Measurements from ENCODE around the gene GABBR2.

GABBR2 gene

DNA sequence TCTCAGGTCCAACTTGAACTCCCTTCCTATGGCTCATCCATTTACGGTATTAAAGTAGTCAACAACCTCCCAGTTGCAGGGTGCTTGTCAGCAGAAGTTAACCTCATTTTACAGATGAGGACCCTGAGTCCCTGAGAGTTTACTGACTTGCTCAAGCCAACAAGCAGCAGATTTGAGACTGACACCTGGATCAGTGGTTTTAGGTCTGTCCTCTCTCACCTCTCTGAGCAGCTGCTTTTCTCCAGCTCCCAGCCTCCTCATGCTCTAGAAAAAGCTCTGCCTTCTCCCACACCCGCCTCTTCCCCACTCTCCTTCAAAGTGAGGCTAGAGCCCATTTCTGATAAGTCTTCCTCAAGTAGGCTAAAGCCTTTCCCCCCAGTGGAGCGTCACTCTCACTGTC, 56.4 kb downstream of the GABBR2 start:
- no peak overlapping the region for H3K4me3 Mint-ChIP-seq
- H3K27me3 Mint-ChIP-seq: peaks cover 5% of the 10 kb centered on the region

GRCh38 chr9:98647236-98647635, 61.5 kb downstream of the GABBR2 start:
- peaks cover 10% of the 10 kb centered on the region for H3K27me3 Mint-ChIP-seq

More for the DNA sequence above, 56.4 kb downstream of the GABBR2 start:
- DNase-seq (ENCODE audit: low spot score in 2 of 2) (no peak), ATAC-seq (ENCODE audit: low read depth) (no peak)
- Mint-ChIP-seq H3K27ac (no peak overlapping the region), H3K9me3 (peaks cover 3% of the 10 kb centered on the region), H3K36me3 (no peaks in the 10 kb centered on the region), H3K4me1 (no peaks in the 10 kb centered on the region)

GRCh38 chr9:98644011-98644410, 64.7 kb downstream of the GABBR2 start:
- no peaks in the 10 kb centered on the region for H3K4me1 Mint-ChIP-seq
- DNase-seq (ENCODE audit: low spot score in 2 of 2) (no peak), ATAC-seq (ENCODE audit: low read depth) (no peak)
- H3K36me3 Mint-ChIP-seq: no peaks in the 10 kb centered on the region
- no peak overlapping the region for H3K27ac Mint-ChIP-seq
- H3K27me3 Mint-ChIP-seq: peaks cover 10% of the 10 kb centered on the region
- no peak overlapping the region for H3K4me3 Mint-ChIP-seq
- H3K9me3 Mint-ChIP-seq: no peaks in the 10 kb centered on the region

More at GRCh38 chr9:98647236-98647635, 61.5 kb downstream of the GABBR2 start:
- Mint-ChIP-seq H3K4me1 (no peaks in the 10 kb centered on the region), H3K36me3 (no peaks in the 10 kb centered on the region), H3K27ac (no peak overlapping the region), H3K9me3 (no peaks in the 10 kb centered on the region), H3K4me3 (no peak overlapping the region)
- DNase-seq (ENCODE audit: low spot score in 2 of 2) (no peak), ATAC-seq (ENCODE audit: low read depth) (no peak)

- Mint-ChIP-seq H3K27me3 (peaks cover 10% of the 10 kb centered on the region), H3K4me1 (no peaks in the 10 kb centered on the region), H3K4me3 (no peak overlapping the region), H3K36me3 (no peaks in the 10 kb centered on the region), H3K27ac (no peak overlapping the region), H3K9me3 (no peaks in the 10 kb centered on the region)
- ATAC-seq (ENCODE audit: low read depth) (no peak), DNase-seq (ENCODE audit: low spot score in 2 of 2) (no peak)
Measured at GRCh38 chr9:98642661-98643312, 65.9 kb downstream of the GABBR2 start.

GRCh38 chr9:98641695-98642094, 67.0 kb downstream of the GABBR2 start:
- Mint-ChIP-seq H3K4me1 (no peaks in the 10 kb centered on the region), H3K36me3 (no peaks in the 10 kb centered on the region), H3K27me3 (peaks cover 10% of the 10 kb centered on the region), H3K4me3 (no peak overlapping the region), H3K27ac (no peak overlapping the region), H3K9me3 (no peaks in the 10 kb centered on the region)
- ATAC-seq (ENCODE audit: low read depth): no peak
- DNase-seq (ENCODE audit: low spot score in 2 of 2): no peak

- Mint-ChIP-seq H3K9me3 (no peaks in the 10 kb centered on the region), H3K36me3 (no peaks in the 10 kb centered on the region), H3K4me3 (no peak overlapping the region), H3K4me1 (no peaks in the 10 kb centered on the region), H3K27me3 (peaks cover 10% of the 10 kb centered on the region), H3K27ac (no peak overlapping the region)
- no peak for ATAC-seq (ENCODE audit: low read depth)
- DNase-seq (ENCODE audit: low spot score in 2 of 2): no peak
Measured at GRCh38 chr9:98640394-98640793, 68.3 kb downstream of the GABBR2 start.

DNA sequence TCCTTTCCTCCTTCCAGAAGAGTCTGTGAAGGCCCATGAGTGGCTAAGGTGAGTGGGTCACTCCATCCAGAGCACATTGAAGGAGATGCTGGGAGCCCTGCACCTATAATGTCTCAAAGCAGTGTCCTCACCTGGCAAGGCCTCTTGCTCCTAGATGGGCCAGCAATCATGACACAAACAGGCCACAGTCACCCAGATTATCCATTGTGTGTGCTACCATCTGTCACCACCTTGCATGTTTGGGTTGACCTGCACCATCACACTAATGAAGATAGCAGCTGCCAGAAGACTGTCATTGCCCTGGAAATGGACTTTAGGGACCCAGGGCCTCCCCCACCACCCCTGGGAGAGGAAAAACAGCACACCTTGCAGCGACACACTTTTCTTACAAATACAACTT, 69.6 kb downstream of the GABBR2 start:
- peaks cover 10% of the 10 kb centered on the region for H3K27me3 Mint-ChIP-seq
- no peaks in the 10 kb centered on the region for H3K9me3 Mint-ChIP-seq
- no peak for ATAC-seq (ENCODE audit: low read depth)
- DNase-seq (ENCODE audit: low spot score in 2 of 2): no peak
- no peaks in the 10 kb centered on the region for H3K36me3 Mint-ChIP-seq
- no peak overlapping the region for H3K27ac Mint-ChIP-seq
- H3K4me1 Mint-ChIP-seq: no peaks in the 10 kb centered on the region
- H3K4me3 Mint-ChIP-seq: no peak overlapping the region

- no peak overlapping the region for H3K4me3 Mint-ChIP-seq
- H3K27ac Mint-ChIP-seq: no peak overlapping the region
- ATAC-seq (ENCODE audit: low read depth) (no peak), DNase-seq (ENCODE audit: low spot score in 2 of 2) (no peak)
- no peaks in the 10 kb centered on the region for H3K4me1 Mint-ChIP-seq
- H3K36me3 Mint-ChIP-seq: no peaks in the 10 kb centered on the region
- H3K27me3 Mint-ChIP-seq: peaks cover 5% of the 10 kb centered on the region
- no peaks in the 10 kb centered on the region for H3K9me3 Mint-ChIP-seq
Measured at GRCh38 chr9:98637381-98637780, 71.4 kb downstream of the GABBR2 start.

DNA sequence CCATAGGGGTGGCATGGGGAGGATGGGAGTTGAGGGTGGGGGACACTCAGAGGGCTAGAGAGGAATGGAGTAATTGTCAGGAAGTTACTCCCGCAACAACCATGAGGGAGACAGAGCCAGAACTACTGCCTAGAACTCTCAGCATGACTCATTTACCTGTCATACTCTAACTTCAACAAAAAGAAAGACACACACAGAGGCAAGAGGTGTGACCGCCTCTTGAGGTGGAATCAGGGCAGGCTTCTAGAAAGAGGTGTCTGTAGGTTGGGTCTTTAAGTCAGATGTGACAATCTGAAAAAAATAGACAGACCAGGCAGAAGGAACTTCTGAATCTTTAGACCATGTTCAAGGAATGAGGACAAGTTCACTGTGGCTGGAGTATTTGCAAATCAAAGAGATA, 73.4 kb downstream of the GABBR2 start:
- H3K27ac Mint-ChIP-seq: no peak overlapping the region
- peaks cover 2% of the 10 kb centered on the region for H3K27me3 Mint-ChIP-seq
- no peak overlapping the region for H3K4me3 Mint-ChIP-seq
- no peaks in the 10 kb centered on the region for H3K4me1 Mint-ChIP-seq
- no peaks in the 10 kb centered on the region for H3K9me3 Mint-ChIP-seq
- H3K36me3 Mint-ChIP-seq: no peaks in the 10 kb centered on the region
- no peak for ATAC-seq (ENCODE audit: low read depth)
- no peak for DNase-seq (ENCODE audit: low spot score in 2 of 2)

GRCh38 chr9:98634685-98635336, 73.9 kb downstream of the GABBR2 start:
- peaks cover 5% of the 10 kb centered on the region for H3K27me3 Mint-ChIP-seq
- no peak overlapping the region for H3K27ac Mint-ChIP-seq
- ATAC-seq (ENCODE audit: low read depth) (no peak), DNase-seq (ENCODE audit: low spot score in 2 of 2) (no peak)
- H3K4me3 Mint-ChIP-seq: no peak overlapping the region
- no peaks in the 10 kb centered on the region for H3K4me1 Mint-ChIP-seq
- H3K36me3 Mint-ChIP-seq: no peaks in the 10 kb centered on the region
- H3K9me3 Mint-ChIP-seq: no peaks in the 10 kb centered on the region

DNA sequence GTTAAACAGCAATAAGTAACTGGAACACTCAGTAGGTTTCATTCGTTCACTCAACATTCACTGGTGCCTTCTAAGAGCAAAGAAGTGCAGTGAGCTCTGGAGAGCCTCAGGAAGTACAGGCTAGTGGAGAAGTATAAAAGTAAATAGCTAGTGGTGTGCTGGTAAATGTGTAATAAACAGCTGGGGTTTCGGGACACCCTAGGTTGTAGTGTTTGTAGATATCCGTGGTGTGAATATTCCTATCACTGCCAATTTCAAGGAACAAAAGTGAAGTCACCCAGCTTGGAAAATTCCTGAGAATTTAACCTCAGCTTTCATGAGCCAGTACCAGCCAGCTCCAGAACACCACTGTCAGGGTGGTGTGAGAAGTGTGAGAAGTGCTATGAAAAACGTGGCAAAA, 75.9 kb downstream of the GABBR2 start:
- no peaks in the 10 kb centered on the region for H3K9me3 Mint-ChIP-seq
- no peak overlapping the region for H3K4me3 Mint-ChIP-seq
- H3K36me3 Mint-ChIP-seq: no peaks in the 10 kb centered on the region
- no peak overlapping the region for H3K27ac Mint-ChIP-seq
- no peak for ATAC-seq (ENCODE audit: low read depth)
- no peak for DNase-seq (ENCODE audit: low spot score in 2 of 2)
- no peaks in the 10 kb centered on the region for H3K4me1 Mint-ChIP-seq
- H3K27me3 Mint-ChIP-seq: peaks cover 13% of the 10 kb centered on the region

DNA sequence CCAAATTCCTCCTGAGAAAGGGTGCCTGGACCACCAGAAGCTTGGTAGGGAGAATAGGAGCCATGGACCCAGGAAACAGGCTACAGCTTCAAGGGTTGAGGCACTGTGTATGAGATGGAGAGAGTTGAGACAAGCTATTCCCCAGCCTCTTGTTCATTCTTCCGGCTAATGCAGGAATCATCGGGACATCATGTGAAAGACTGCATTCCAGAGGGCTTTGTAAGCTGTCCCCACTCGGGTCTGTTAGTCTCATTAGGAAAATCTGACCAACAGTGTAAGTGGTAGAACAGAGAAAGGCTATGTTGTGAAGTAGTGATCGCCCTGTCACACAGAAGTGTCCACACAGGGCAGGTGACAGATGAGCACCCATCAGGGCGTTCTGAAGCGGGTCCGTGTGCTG, 81.4 kb downstream of the GABBR2 start:
- no peaks in the 10 kb centered on the region for H3K9me3 Mint-ChIP-seq
- peaks cover 2% of the 10 kb centered on the region for H3K36me3 Mint-ChIP-seq
- no peak overlapping the region for H3K4me3 Mint-ChIP-seq
- ATAC-seq (ENCODE audit: low read depth): no peak
- no peak for DNase-seq (ENCODE audit: low spot score in 2 of 2)
- H3K27me3 Mint-ChIP-seq: peaks cover 27% of the 10 kb centered on the region
- no peaks in the 10 kb centered on the region for H3K4me1 Mint-ChIP-seq
- no peak overlapping the region for H3K27ac Mint-ChIP-seq

DNA sequence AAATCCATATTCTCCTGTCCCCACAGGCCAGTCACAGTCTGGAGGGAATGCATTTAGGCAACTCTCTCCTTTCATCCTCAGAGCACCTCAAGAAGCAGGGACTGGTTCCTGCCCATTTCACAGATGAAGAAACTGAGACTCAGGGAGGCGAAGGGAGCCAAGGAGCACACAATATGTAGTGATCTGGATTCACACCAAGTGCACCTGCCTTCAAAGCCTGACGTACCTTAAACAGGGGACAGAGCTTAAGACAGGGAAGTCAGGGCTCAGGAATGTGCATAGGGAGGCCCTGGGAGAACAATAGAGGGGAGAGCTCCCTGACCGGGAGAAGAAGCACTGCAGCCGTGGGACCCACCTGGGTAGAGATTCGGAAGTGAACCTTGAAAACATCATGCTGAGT, 83.0 kb downstream of the GABBR2 start:
- DNase-seq (ENCODE audit: low spot score in 2 of 2) (no peak), ATAC-seq (ENCODE audit: low read depth) (no peak)
- no peaks in the 10 kb centered on the region for H3K4me1 Mint-ChIP-seq
- no peak overlapping the region for H3K27ac Mint-ChIP-seq
- no peaks in the 10 kb centered on the region for H3K9me3 Mint-ChIP-seq
- H3K27me3 Mint-ChIP-seq: peaks cover 29% of the 10 kb centered on the region
- H3K4me3 Mint-ChIP-seq: no peak overlapping the region
- peaks cover 2% of the 10 kb centered on the region for H3K36me3 Mint-ChIP-seq

DNA sequence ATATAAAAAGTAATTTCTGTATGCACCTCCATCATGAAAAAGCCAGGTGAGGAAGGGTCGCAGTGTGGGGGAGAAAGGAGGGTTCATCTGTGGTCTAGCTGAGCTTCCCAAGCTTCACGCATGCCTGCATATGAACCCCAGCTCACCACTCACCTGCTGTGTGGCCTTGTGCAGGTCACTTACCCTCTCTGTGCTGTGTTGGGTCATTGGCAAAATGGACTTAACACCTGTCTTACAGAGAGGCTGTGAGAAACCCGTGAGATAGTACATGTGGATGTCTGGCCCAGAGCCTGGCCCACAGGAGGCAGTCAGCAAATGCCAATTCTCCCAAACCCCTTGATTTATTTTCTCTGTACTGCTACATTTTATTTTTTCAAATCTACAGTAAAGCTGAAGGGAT, 88.9 kb downstream of the GABBR2 start:
- peaks cover 24% of the 10 kb centered on the region for H3K27me3 Mint-ChIP-seq
- DNase-seq (ENCODE audit: low spot score in 2 of 2): no peak

DNA sequence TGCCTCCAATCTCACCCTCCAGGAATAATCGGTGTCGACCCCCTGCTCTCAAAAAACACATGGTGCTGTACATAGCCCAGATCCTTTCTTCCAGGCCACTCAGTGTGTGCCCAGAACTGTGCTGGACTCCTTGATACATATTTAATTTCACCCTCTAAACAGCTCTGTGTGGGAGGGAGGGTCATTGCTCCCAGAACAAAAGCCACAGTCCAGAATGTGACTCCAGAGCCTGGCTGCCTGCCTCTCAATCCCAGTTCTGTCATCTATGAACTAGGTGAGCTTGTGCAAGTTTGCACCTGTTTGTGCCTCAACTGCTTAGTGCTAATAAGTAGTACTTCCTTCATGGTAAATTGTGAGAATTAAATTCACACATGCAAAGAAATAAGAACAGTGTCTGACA, 93.1 kb downstream of the GABBR2 start:
- no peak for DNase-seq (ENCODE audit: low spot score in 2 of 2)
- H3K9me3 Mint-ChIP-seq: no peaks in the 10 kb centered on the region
- ATAC-seq (ENCODE audit: low read depth): no peak
- H3K27ac Mint-ChIP-seq: no peak overlapping the region
- no peaks in the 10 kb centered on the region for H3K36me3 Mint-ChIP-seq
- no peak overlapping the region for H3K4me3 Mint-ChIP-seq
- H3K27me3 Mint-ChIP-seq: peaks cover 20% of the 10 kb centered on the region
- H3K4me1 Mint-ChIP-seq: no peaks in the 10 kb centered on the region

More for the DNA sequence above, 88.9 kb downstream of the GABBR2 start:
- Mint-ChIP-seq H3K9me3 (no peaks in the 10 kb centered on the region), H3K36me3 (peaks cover 2% of the 10 kb centered on the region), H3K4me3 (no peak overlapping the region), H3K4me1 (no peaks in the 10 kb centered on the region), H3K27ac (no peak overlapping the region)
- no peak for ATAC-seq (ENCODE audit: low read depth)
